H1 (cell line): ENCODE measurements around the gene SERPINA12. TPM values are rescaled to one million over a fixed set of nuclear protein-coding genes. Genes with fewer than 3 reads are reported as not detected.

ENCODE experiments used
- CTCF ChIA-PET: fragments of 300-600 bp; sonication (Branson Sonifier 250); formaldehyde crosslinking; loops from one replicate; lab custom pipeline; 2021; ENCODE audit not compliant: partially characterized antibody; lab: Charles Lee
- POLR2A ChIA-PET: fragments of 300-600 bp; sonication (Branson Sonifier 250); formaldehyde crosslinking; loops from one replicate; lab custom pipeline; 2021; ENCODE audit warnings: inconsistent platforms; ENCODE audit not compliant: partially characterized antibody; lab: Charles Lee
- DNase-seq, 2 experiments: peaks; one replicate each; pipeline versions ENCODE4 v3.0.0 to v3.0.0-alpha.2; 2010 to 2022; ENCODE audit warnings: low spot score in 2 of 2, low read depth in 1 of 2, mixed read lengths in 1 of 2
- FAIRE-seq: peaks from 2 replicates; lab custom pipeline; 2011; peaks lifted over from hg19 to GRCh38; lab: Jason Lieb, UNC
- H2AFZ ChIP-seq: 2 replicates; pipeline ENCODE4 v1.8.1; 2012; ENCODE audit warnings: low read length, inconsistent platforms
- H2AK5ac ChIP-seq: 2 replicates; pipeline ENCODE4 v1.6.1; 2013; ENCODE audit warnings: low read depth, low read length
- H2BK120ac ChIP-seq: replicated peaks from 2 replicates; pipeline ENCODE3; 2013; ENCODE audit warnings: low read depth, low read length, inconsistent platforms
- H2BK12ac ChIP-seq: 2 replicates; pipeline ENCODE4 v1.6.1; 2013; ENCODE audit warnings: low read depth, low read length
- H2BK15ac ChIP-seq: 2 replicates; pipeline ENCODE4 v1.6.1; 2013; ENCODE audit warnings: low read length
- H2BK20ac ChIP-seq: 2 replicates; pipeline ENCODE4 v1.6.1; 2013; ENCODE audit warnings: low read length
- H2BK5ac ChIP-seq: 2 replicates; pipeline ENCODE4 v1.6.1; 2013; ENCODE audit warnings: low read depth, low read length
- H3K14ac ChIP-seq: 2 replicates; pipeline ENCODE4 v1.6.1; 2013; ENCODE audit warnings: inconsistent platforms; ENCODE audit not compliant: insufficient read length
- H3K18ac ChIP-seq: 2 replicates; pipeline ENCODE4 v1.6.1; 2013; ENCODE audit warnings: low read length; ENCODE audit errors: extremely low read depth
- H3K23ac ChIP-seq: 2 replicates; pipeline ENCODE4 v1.6.1; 2013; ENCODE audit warnings: inconsistent platforms; ENCODE audit not compliant: insufficient read length
- H3K23me2 ChIP-seq: 2 replicates; pipeline ENCODE4 v1.6.1; 2013; ENCODE audit warnings: low read depth, low read length
- H3K27ac ChIP-seq: 2 replicates; pipeline ENCODE4 v1.6.1; 2011; ENCODE audit warnings: low read depth, low read length, inconsistent platforms
- H3K27me3 ChIP-seq, 4 experiments: replicated peaks in 1 of 4; 1 replicate in 1 of 4; 2 replicates in 3 of 4; pipeline versions ENCODE4 v1.6.1 to v1.8.1; 2011 to 2013; ENCODE audit warnings: low read length in 3 of 4, mild to moderate bottlenecking in 3 of 4, inconsistent platforms in 2 of 4, mixed read lengths in 2 of 4, moderate library complexity in 1 of 4; ENCODE audit not compliant: control insufficient read depth in 3 of 4, insufficient read depth in 3 of 4; ENCODE audit errors: extremely low read depth in 1 of 4
- H3K36me3 ChIP-seq, 4 experiments: 2 replicates each; pipeline versions ENCODE4 v1.6.1 to v1.8.1; 2011 to 2013; ENCODE audit warnings: mild to moderate bottlenecking in 4 of 4, low read length in 3 of 4, moderate library complexity in 2 of 4, control low read depth in 1 of 4, inconsistent platforms in 1 of 4; ENCODE audit not compliant: insufficient read depth in 4 of 4, control insufficient read depth in 2 of 4
- H3K4ac ChIP-seq: replicated peaks from 2 replicates; pipeline ENCODE3; 2013; ENCODE audit warnings: low read length, low read depth, mixed read lengths, inconsistent platforms; ENCODE audit not compliant: insufficient read length
- H3K4me1 ChIP-seq, 4 experiments: replicated peaks in 1 of 4; 1 replicate in 1 of 4; 2 replicates in 3 of 4; pipeline versions ENCODE4 v1.6.1 to v1.8.1; 2011 to 2013; ENCODE audit warnings: low read length in 3 of 4, inconsistent platforms in 2 of 4, mixed read lengths in 1 of 4; ENCODE audit not compliant: insufficient read depth in 4 of 4, control insufficient read depth in 3 of 4
- H3K4me2 ChIP-seq, 2 experiments: 2 replicates each; pipeline versions ENCODE4 v1.6.1 to v1.8.1; 2011 to 2013; ENCODE audit warnings: low read depth in 2 of 2, low read length in 2 of 2, control low read depth in 1 of 2, inconsistent platforms in 1 of 2, mild to moderate bottlenecking in 1 of 2; ENCODE audit not compliant: insufficient read depth in 1 of 2
- H3K4me3 ChIP-seq, 4 experiments: fragments of 200-600, 300-600 bp in 1 of 4; sonication (generic), shearing (Covaris generic), sonication (Bioruptor Twin) in 1 of 4; 2 replicates each; pipeline versions ENCODE4 v1.5.1 to v1.8.1; 2011 to 2016; ENCODE audit warnings: low read length in 4 of 4, low read depth in 3 of 4, control low read depth in 2 of 4, inconsistent platforms in 2 of 4, mild to moderate bottlenecking in 2 of 4, mixed read lengths in 1 of 4, moderate library complexity in 1 of 4; ENCODE audit not compliant: insufficient read depth in 2 of 4; ENCODE audit errors: extremely low read depth in 1 of 4
- H3K56ac ChIP-seq: replicated peaks from 2 replicates; pipeline ENCODE3; 2013; ENCODE audit warnings: low read depth, mild to moderate bottlenecking, mixed read lengths, low read length, inconsistent platforms; ENCODE audit not compliant: insufficient read length
- H3K79me1 ChIP-seq: 2 replicates; pipeline ENCODE4 v1.6.1; 2013; ENCODE audit warnings: low read depth, low read length, control low read depth
- H3K79me2 ChIP-seq, 2 experiments: 2 replicates each; pipeline versions ENCODE4 v1.6.1 to v1.8.1; 2012 to 2013; ENCODE audit warnings: low read length in 2 of 2, mild to moderate bottlenecking in 2 of 2, inconsistent platforms in 1 of 2; ENCODE audit not compliant: insufficient read depth in 2 of 2, control insufficient read depth in 1 of 2
- H3K9ac ChIP-seq, 4 experiments: replicated peaks in 1 of 4; 1 replicate in 1 of 4; 2 replicates in 3 of 4; pipeline versions ENCODE4 v1.6.1 to v1.8.1; 2011 to 2013; ENCODE audit warnings: low read depth in 3 of 4, low read length in 3 of 4, control low read depth in 2 of 4, mild to moderate bottlenecking in 2 of 4, moderate library complexity in 2 of 4, inconsistent platforms in 1 of 4; ENCODE audit errors: extremely low read depth in 1 of 4
- H3K9me3 ChIP-seq, 2 experiments: 2 replicates each; pipeline versions ENCODE4 v1.6.1 to v1.8.1; 2012 to 2013; ENCODE audit warnings: mild to moderate bottlenecking in 2 of 2, moderate library complexity in 2 of 2, control low read depth in 1 of 2, inconsistent platforms in 1 of 2, low read depth in 1 of 2, low read length in 1 of 2, mixed read lengths in 1 of 2; ENCODE audit not compliant: insufficient read depth in 2 of 2
- H4K20me1 ChIP-seq, 2 experiments: replicated peaks in 1 of 2; 2 replicates each; pipeline versions ENCODE3 to v1.8.1; 2011 to 2013; ENCODE audit warnings: inconsistent platforms in 2 of 2, low read length in 2 of 2, mild to moderate bottlenecking in 1 of 2; ENCODE audit not compliant: insufficient read depth in 2 of 2, control insufficient read depth in 1 of 2
- H4K5ac ChIP-seq: 2 replicates; pipeline ENCODE4 v1.6.1; 2013; ENCODE audit warnings: low read length, low read depth, mixed read lengths, inconsistent platforms; ENCODE audit not compliant: insufficient read length
- H4K8ac ChIP-seq: 2 replicates; pipeline ENCODE4 v1.8.0; 2013; ENCODE audit warnings: mild to moderate bottlenecking, moderate library complexity, low read length, inconsistent platforms; ENCODE audit not compliant: insufficient read depth; ENCODE audit errors: extremely low read depth
- H4K91ac ChIP-seq: replicated peaks from 2 replicates; pipeline ENCODE3; 2013; ENCODE audit warnings: low read length, mixed read lengths, inconsistent platforms; ENCODE audit not compliant: insufficient read length
- CHD1 ChIP-seq: IDR thresholded peaks from 2 replicates; pipeline ENCODE4 v1.6.1; 2012; ENCODE audit warnings: low read depth, low read length, improper control_type of control experiment
- EP300 ChIP-seq, 2 experiments: IDR thresholded peaks; 1 replicate in 1 of 2; 2 replicates in 1 of 2; pipeline ENCODE4 v1.6.1; 2011 to 2012; ENCODE audit warnings: low read depth in 2 of 2, low read length in 2 of 2, mild to moderate bottlenecking in 2 of 2, borderline replicate concordance in 1 of 2, inconsistent platforms in 1 of 2, moderate library complexity in 1 of 2
- FOSL1 ChIP-seq: IDR thresholded peaks from 2 replicates; pipeline ENCODE4 v1.6.1; 2011; ENCODE audit warnings: mild to moderate bottlenecking, low read depth, low read length, moderate library complexity; ENCODE audit not compliant: insufficient read depth
- HDAC2 ChIP-seq, 2 experiments: fragments of 300-600 bp in 1 of 2; sonication (generic) in 1 of 2; IDR thresholded peaks; 2 replicates each; pipeline ENCODE4 v1.6.1; 2011 to 2012; ENCODE audit warnings: low read depth in 2 of 2, low read length in 2 of 2, mild to moderate bottlenecking in 2 of 2, moderate library complexity in 2 of 2, borderline replicate concordance in 1 of 2, inconsistent platforms in 1 of 2
- JUN ChIP-seq: IDR thresholded peaks from 2 replicates; pipeline ENCODE4 v1.6.1; 2011; ENCODE audit warnings: low read depth, mild to moderate bottlenecking, improper control_type of control experiment, low read length
- NRF1 ChIP-seq: IDR thresholded peaks from 2 replicates; pipeline ENCODE4 v1.6.1; 2011; ENCODE audit warnings: mild to moderate bottlenecking, low read depth, low read length, improper control_type of control experiment
- POLR2A ChIP-seq, 2 experiments: IDR thresholded peaks; 1 replicate in 1 of 2; 2 replicates in 1 of 2; pipeline ENCODE4 v1.6.1; 2011; ENCODE audit warnings: low read depth in 2 of 2, low read length in 2 of 2, mild to moderate bottlenecking in 2 of 2; ENCODE audit errors: control extremely low read depth in 1 of 2
- RBBP5 ChIP-seq: IDR thresholded peaks from 2 replicates; pipeline ENCODE4 v1.7.1; 2012; ENCODE audit warnings: low read depth, mild to moderate bottlenecking, inconsistent platforms, low read length, moderate library complexity, borderline replicate concordance
- TBP ChIP-seq: IDR thresholded peaks from 2 replicates; pipeline ENCODE4 v1.6.1; 2011; ENCODE audit warnings: low read depth, low read length, improper control_type of control experiment
- TCF12 ChIP-seq: IDR thresholded peaks from 2 replicates; pipeline ENCODE4 v1.6.1; 2011; ENCODE audit warnings: low read depth, mild to moderate bottlenecking, low read length
- YY1 ChIP-seq: IDR thresholded peaks from 2 replicates; pipeline ENCODE4 v1.6.1; 2011; ENCODE audit warnings: low read depth, mild to moderate bottlenecking, low read length
- WGBS, 2 experiments: shearing (Covaris generic) in 1 of 2; methylation state at CpG; one replicate each; pipeline versions ENCODE4 v1.1.6 to v1.1.7; 2013 to 2015; ENCODE audit warnings: low lambda C conversion rate in 2 of 2, mixed read lengths in 2 of 2, inconsistent platforms in 1 of 2, low coverage in 1 of 2, missing lambda C conversion rate in 1 of 2; ENCODE audit not compliant: insufficient replicate concordance in 2 of 2, insufficient coverage in 1 of 2, insufficient read length in 1 of 2; ENCODE audit errors: extremely low coverage in 1 of 2, missing lambda C conversion rate in 1 of 2; 5-methylcytosine and 5-hydroxymethylcytosine counted together
- polyA plus RNA-seq, 7 experiments: library from polyadenylated mRNA; depleted of rRNA in 3 of 7; stranded (reverse) in 5 of 7; unstranded in 2 of 7; fragments of >200 nt in 5 of 7; fragments of 200-250 nt in 2 of 7; gene quantifications; 1 replicate in 5 of 7; 2 replicates in 1 of 7; 4 replicates in 1 of 7; pipeline versions ENCODE4 v1.2.1 to v1.2.3, GENCODE V29; 2011 to 2013; ENCODE audit warnings: missing spikeins in 2 of 7, mixed read lengths in 2 of 7
- total RNA-seq: library from RNA; stranded (reverse); fragmentation: NEBNext Ultra II Directional; extraction: Animal tissue kit (Norgen Biotek cat#: 25700); gene quantifications from 2 replicates; pipeline ENCODE4 v1.2.1, GENCODE V29; 2021
- TF ChIP-seq, protein P1 (sequence below): IDR thresholded peaks from 2 replicates; pipeline ENCODE4 v1.6.1; 2011; ENCODE audit warnings: low read length, improper control_type of control experiment

Gene SERPINA12
- total and polyA plus RNA-seq, 2 of the 8 experiments (the other 6 are each of a cell fraction or from before 2014, with no cell fraction given), result not detected

DNA sequence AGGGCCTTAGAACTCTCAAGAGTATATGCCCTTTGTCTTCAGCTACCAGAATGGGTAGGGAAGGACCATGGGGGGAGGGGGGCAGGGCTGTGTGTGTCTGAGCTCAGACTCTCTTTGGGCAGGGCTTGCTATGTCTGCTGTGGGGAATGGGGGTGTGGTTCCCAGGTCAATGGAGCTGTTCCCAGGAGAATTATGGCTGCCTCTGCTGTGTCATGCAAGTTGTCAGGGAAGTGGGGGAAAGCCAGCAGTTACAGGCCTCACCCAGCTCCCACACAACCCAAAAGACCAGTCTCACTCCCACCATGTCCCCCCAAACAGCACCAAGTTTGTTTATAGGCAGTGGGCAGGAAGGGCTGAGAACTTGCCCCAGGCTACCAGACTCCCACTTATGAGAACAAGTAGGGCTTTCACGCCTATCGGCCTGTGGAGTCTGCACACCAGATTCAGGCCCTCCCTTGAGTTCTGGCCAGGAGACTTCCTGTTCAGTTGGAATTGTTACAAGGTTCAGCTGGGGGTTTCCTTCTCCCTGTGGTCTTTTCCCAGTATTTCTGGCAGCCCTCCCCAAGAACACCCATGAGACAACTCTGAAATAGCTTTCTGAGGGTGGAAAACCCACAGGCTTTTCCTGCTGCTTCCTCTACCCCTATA, 50.6 kb downstream of the SERPINA12 start:
- ChIA-PET CTCF (interaction anchor here (1.3 to 2.3 kb wide), 4 partner anchors 25 to 90 kb away, joined by 3 to 6 read pairs (median 4); no protein-coding TSS in a partner anchor), POLR2A (no interaction called here)
- H3K27me3 ChIP-seq, result no peaks in the 10 kb centered on the region
- no peaks in the 10 kb centered on the region for H3K79me1 ChIP-seq
- WGBS, 2 experiments, result 46% methylated on average over 2 of the region's 2 CpGs; no CpG with 5 or more reads in 1 of the 2 experiments
- H4K91ac ChIP-seq, result no peak overlapping the region
- H4K20me1 ChIP-seq, result no peaks in the 10 kb centered on the region
- no peak for DNase-seq
- H3K9me3 ChIP-seq, result peaks cover 3 to 12% of the 10 kb centered on the region in 2 experiments; a peak in 2 of 4 replicates
- H3K14ac ChIP-seq, result no peak overlapping the region
- H3K23me2 ChIP-seq, result no peaks in the 10 kb centered on the region
- no peak overlapping the region for H2BK20ac ChIP-seq
- H3K9ac ChIP-seq, result no peak overlapping the region
- no peak overlapping the region for H2BK120ac ChIP-seq
- FAIRE-seq, result no peak
- no peak overlapping the region for H3K4me2 ChIP-seq
- H4K5ac ChIP-seq, result no peak overlapping the region
- H2AK5ac ChIP-seq, result no peak overlapping the region
- H3K27ac ChIP-seq, result no peak overlapping the region
- no peak overlapping the region for H3K18ac ChIP-seq
- H3K23ac ChIP-seq, result no peak overlapping the region
- H2AFZ ChIP-seq, result no peak overlapping the region
- no peak overlapping the region for H2BK5ac ChIP-seq
- no peaks in the 10 kb centered on the region for H3K36me3 ChIP-seq
- H2BK12ac ChIP-seq, result no peak overlapping the region
- no peak overlapping the region for H3K4ac ChIP-seq
- no peak overlapping the region for H4K8ac ChIP-seq
- no peaks in the 10 kb centered on the region; a peak in 1 of 7 replicates for H3K4me1 ChIP-seq
- no peak overlapping the region for H3K4me3 ChIP-seq
- no peak overlapping the region for H3K56ac ChIP-seq
- no peaks in the 10 kb centered on the region for H3K79me2 ChIP-seq
- no peak overlapping the region for H2BK15ac ChIP-seq
- no peak for TF ChIP-seq POLR2A (IDR thresholded peaks at IDR 0.05; ENCODE audit: control extremely low read depth in 1 of 2, low read depth in 2 of 2, low read length in 2 of 2)
- TF ChIP-seq TBP, result no peak
- no peak for TF ChIP-seq NRF1
- no peak for TF ChIP-seq CHD1
- no peak for TF ChIP-seq RBBP5
- no peak for TF ChIP-seq HDAC2 (IDR thresholded peaks at IDR 0.05; ENCODE audit: borderline replicate concordance in 1 of 2, low read depth in 2 of 2, low read length in 2 of 2)
- TF ChIP-seq FOSL1, result no peak
- TF ChIP-seq EP300 (IDR thresholded peaks at IDR 0.05; ENCODE audit: borderline replicate concordance in 1 of 2, low read depth in 2 of 2, low read length in 2 of 2), result no peak
- TF ChIP-seq, protein P1, sequence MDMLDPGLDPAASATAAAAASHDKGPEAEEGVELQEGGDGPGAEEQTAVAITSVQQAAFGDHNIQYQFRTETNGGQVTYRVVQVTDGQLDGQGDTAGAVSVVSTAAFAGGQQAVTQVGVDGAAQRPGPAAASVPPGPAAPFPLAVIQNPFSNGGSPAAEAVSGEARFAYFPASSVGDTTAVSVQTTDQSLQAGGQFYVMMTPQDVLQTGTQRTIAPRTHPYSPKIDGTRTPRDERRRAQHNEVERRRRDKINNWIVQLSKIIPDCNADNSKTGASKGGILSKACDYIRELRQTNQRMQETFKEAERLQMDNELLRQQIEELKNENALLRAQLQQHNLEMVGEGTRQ, result no peak
- TF ChIP-seq TCF12, result no peak
- TF ChIP-seq YY1, result no peak
- no peak for TF ChIP-seq JUN
